Measurements from ENCODE around the gene MAP3K5. TPM values are rescaled to one million over a fixed set of nuclear protein-coding genes. Genes with fewer than 3 reads are reported as not detected.
A peak's percentile ranks its signal among the peaks of the same experiment; 100 is the strongest.

The MAP3K5 gene
- total RNA-seq, 1 donor from 2014 or later: 24.4 TPM

DNA sequence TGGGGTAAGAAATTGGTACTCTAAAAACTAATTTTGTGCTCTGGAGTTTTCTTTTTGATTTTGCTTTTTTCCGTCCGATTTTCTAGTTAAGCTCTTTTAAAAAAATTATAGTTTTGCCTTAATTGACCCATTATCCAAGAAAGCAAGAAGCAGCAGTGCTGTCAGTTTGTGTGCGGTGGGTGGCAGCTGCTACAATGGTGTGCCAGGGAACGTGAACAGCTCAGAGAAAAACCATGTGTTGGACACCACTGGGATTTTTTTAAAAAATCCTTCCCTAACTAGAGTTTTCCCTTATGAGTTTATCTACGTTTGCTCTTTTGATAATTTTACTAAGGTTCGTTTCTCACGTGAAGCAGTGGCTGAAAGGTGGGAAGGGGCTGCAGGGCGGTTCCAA lies 8.0 kb downstream of the MAP3K5 start:
- DNase-seq (no peak), ATAC-seq (ENCODE audit: low read depth) (no peak)
- Mint-ChIP-seq H3K27me3 (no peaks in the 10 kb centered on the region), H3K4me3 (peak overlapping the region; percentile 85), H3K36me3 (ENCODE audit: low read depth) (peaks cover 16% of the 10 kb centered on the region), H3K4me1 (peaks cover 84% of the 10 kb centered on the region), H3K27ac (peak overlapping the region; percentile 93), H3K9me3 (no peaks in the 10 kb centered on the region)
- intact Hi-C loops (cut with micrococcal nuclease): loop anchor here (1.0 to 5.0 kb wide), 4 partner anchors 8 to 38 kb away; partner anchors contain the start of genes MAP3K5 and PEX7
- CTCF ChIA-PET: interaction anchor here (1.8 to 4.8 kb wide), 2 partner anchors 8 to 140 kb away, joined by 21 to 38 read pairs; partner anchors contain the start of gene MAP3K5
- TF ChIP-seq, protein P1, sequence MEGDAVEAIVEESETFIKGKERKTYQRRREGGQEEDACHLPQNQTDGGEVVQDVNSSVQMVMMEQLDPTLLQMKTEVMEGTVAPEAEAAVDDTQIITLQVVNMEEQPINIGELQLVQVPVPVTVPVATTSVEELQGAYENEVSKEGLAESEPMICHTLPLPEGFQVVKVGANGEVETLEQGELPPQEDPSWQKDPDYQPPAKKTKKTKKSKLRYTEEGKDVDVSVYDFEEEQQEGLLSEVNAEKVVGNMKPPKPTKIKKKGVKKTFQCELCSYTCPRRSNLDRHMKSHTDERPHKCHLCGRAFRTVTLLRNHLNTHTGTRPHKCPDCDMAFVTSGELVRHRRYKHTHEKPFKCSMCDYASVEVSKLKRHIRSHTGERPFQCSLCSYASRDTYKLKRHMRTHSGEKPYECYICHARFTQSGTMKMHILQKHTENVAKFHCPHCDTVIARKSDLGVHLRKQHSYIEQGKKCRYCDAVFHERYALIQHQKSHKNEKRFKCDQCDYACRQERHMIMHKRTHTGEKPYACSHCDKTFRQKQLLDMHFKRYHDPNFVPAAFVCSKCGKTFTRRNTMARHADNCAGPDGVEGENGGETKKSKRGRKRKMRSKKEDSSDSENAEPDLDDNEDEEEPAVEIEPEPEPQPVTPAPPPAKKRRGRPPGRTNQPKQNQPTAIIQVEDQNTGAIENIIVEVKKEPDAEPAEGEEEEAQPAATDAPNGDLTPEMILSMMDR (IDR thresholded peaks at IDR 0.05): no peak
- POLR2A ChIA-PET: interaction anchor here (0.6 to 4.8 kb wide), 5 partner anchors 8 to 496 kb away, joined by 3 to 25 read pairs (median 4); partner anchors contain the start of gene MAP3K5

DNA sequence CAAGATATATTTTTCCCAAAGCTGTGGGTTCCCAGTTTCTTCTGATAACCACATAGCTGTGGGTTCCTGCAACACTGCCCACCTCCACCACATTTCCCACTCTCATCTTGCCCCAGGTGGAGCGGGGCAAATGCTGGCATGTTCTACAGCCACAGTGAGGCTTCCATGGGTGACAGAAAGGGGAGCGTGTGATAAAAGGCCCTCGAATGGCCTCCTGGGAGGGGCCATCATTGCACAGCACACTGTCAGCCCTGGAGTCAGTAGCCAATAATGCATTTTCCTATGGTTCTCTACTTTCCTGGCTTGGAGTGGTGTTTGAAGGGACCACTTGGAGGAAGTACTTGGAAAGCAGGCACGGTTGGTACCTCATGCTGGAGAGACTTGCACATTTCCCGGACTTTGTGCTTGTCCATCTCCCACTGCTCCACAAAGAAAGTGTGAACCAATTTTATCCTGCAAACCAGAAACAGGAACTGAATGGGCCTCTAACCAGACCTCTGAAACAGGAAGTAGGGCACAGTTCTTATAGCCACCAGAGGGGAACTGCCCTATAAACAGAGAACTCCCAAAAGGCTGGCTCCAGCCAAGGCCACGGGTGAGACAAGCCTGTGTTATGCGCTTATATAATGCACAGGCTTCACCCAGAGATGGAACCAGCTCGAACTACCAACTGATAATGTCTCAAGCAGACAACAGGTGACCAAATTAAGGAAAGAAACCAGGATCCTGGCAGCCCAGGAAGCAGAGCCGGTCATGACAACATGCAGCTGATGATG lies 8.6 kb downstream of the MAP3K5 start:
- no peaks in the 10 kb centered on the region for H3K9me3 Mint-ChIP-seq
- TF ChIP-seq, protein P1 (IDR thresholded peaks at IDR 0.05): no peak
- H3K36me3 Mint-ChIP-seq (ENCODE audit: low read depth): peaks cover 16% of the 10 kb centered on the region
- CTCF ChIA-PET: interaction anchor here (1.8 to 4.8 kb wide), 2 partner anchors 9 to 139 kb away, joined by 21 to 38 read pairs; partner anchors contain the start of gene MAP3K5
- POLR2A ChIA-PET: interaction anchor here (0.6 to 4.8 kb wide), 4 partner anchors 8 to 495 kb away, joined by 3 to 25 read pairs (median 4); partner anchors contain the start of gene MAP3K5
- peak overlapping the region; percentile 85 for H3K4me3 Mint-ChIP-seq
- intact Hi-C loops (cut with micrococcal nuclease): loop anchor here (1.0 to 5.0 kb wide), 4 partner anchors 7 to 39 kb away; partner anchors contain the start of genes MAP3K5 and PEX7
- peak; percentile 39 for DNase-seq
- peak; percentile 95 for ATAC-seq (ENCODE audit: low read depth)
- no peaks in the 10 kb centered on the region for H3K27me3 Mint-ChIP-seq
- H3K27ac Mint-ChIP-seq: peak overlapping the region; percentile 93
- peaks cover 80% of the 10 kb centered on the region for H3K4me1 Mint-ChIP-seq

DNA sequence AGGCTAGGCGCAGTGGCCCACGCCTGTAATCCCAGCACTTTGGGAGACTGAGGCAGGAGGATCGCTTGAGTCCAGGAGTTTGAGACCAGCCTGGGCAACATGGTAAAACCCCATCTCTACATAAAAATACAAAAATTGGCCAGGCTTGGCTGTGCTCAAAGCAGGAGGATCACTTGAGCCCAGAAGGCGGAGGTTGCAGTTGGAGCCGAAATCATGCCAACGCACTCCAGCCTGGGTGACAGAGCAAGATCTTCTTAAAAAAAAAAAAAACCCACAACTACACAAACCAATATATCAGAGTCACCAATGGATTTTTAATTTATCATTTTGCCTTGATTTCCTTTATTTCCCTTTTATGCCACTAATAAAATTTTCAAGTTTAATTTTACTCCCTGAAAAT lies 9.3 kb downstream of the MAP3K5 start:
- no peaks in the 10 kb centered on the region for H3K27me3 Mint-ChIP-seq
- CTCF ChIA-PET: interaction anchor here (1.3 to 4.8 kb wide), 2 partner anchors 9 to 139 kb away, joined by 8 to 38 read pairs (median 21); partner anchors contain the start of gene MAP3K5
- ATAC-seq (ENCODE audit: low read depth) (no peak), DNase-seq (no peak)
- peaks cover 9% of the 10 kb centered on the region for H3K36me3 Mint-ChIP-seq (ENCODE audit: low read depth)
- H3K27ac Mint-ChIP-seq: peak overlapping the region; percentile 93
- TF ChIP-seq, protein P1 (IDR thresholded peaks at IDR 0.05): no peak
- H3K9me3 Mint-ChIP-seq: no peaks in the 10 kb centered on the region
- intact Hi-C loops (cut with micrococcal nuclease): loop anchor here (5.0 kb wide), 1 partner anchor 39 kb away; the partner anchor contains the start of gene PEX7
- H3K4me1 Mint-ChIP-seq: peaks cover 73% of the 10 kb centered on the region
- H3K4me3 Mint-ChIP-seq: no peak overlapping the region
- POLR2A ChIA-PET: interaction anchor here (4.8 kb wide), 1 partner anchor 9 kb away, joined by 25 read pairs; the partner anchor contains the start of gene MAP3K5

DNA sequence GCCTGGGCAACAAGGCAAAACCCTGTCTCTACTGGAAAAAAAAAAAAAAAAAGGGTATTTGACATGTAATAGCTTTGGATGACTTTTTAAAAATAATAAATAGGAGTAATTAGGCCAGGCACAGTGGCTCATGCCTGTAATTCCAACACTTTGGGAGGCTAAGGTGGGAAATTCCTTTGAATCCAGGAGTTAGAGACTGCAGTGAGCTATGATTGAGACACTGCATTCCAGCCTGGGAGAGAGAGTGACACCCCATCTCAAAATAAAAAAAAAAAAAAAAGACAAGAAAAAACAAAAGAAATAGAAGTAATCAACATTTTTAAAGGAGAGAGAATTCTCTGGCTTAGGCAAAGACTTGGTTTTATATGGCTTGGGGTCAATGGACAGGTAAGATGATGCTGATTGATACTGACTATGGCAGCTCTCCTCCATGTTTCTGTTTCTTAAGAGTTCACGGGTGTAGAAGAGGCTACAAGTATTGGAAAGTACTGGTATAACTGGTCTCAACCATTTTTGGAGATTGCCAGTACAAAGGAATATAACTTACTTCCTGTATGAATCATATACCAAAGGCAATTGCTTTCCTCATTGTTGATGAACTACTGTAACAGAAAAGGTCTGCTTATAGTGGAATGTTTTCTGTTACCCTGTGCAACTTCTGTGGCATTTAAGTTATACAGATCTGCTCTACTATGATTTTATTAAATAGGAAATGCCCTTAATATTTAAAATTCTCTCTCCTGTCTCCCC lies 10.1 kb downstream of the MAP3K5 start:
- CTCF ChIA-PET: interaction anchor here (1.3 kb wide), 1 partner anchor 10 kb away, joined by 8 read pairs; the partner anchor contains the start of gene MAP3K5
- no peaks in the 10 kb centered on the region for H3K9me3 Mint-ChIP-seq
- POLR2A ChIA-PET: interaction anchor here (0.7 to 4.8 kb wide), 6 partner anchors 9 to 634 kb away, joined by 3 to 25 read pairs (median 4); partner anchors contain the start of gene MAP3K5
- ATAC-seq (ENCODE audit: low read depth): no peak
- DNase-seq: no peak
- H3K27me3 Mint-ChIP-seq: no peaks in the 10 kb centered on the region
- no peak overlapping the region for H3K4me3 Mint-ChIP-seq
- H3K27ac Mint-ChIP-seq: peak overlapping the region; percentile 30
- H3K36me3 Mint-ChIP-seq (ENCODE audit: low read depth): peaks cover 7% of the 10 kb centered on the region
- peaks cover 66% of the 10 kb centered on the region for H3K4me1 Mint-ChIP-seq
- TF ChIP-seq, protein P1 (IDR thresholded peaks at IDR 0.05): no peak
- intact Hi-C loops (cut with micrococcal nuclease): loop anchor here (5.0 kb wide), 1 partner anchor 40 kb away; the partner anchor contains the start of gene PEX7
